Smooth muscle cell of the pulmonary artery (primary cell): Measurements from ENCODE around the gene CAP1. TPM values are rescaled to one million over a fixed set of nuclear protein-coding genes. Genes with fewer than 3 reads are reported as not detected.

ENCODE experiments used
- total RNA-seq: library from RNA; depleted of rRNA; stranded (reverse); fragments of >200 nt; gene quantifications from 2 replicates; pipeline ENCODE4 v1.2.3, GENCODE V29; 2014

The CAP1 gene
- total RNA-seq = 430 and 513 TPM in 2 replicates

GRCh38 chr1:40040511-40041465 is at the start of gene CAP1:
Gene CAP1, plus strand, starts transcription at chr1:40040729. Its CDS starts 18,618 bp downstream, at chr1:40059347.

DNA sequence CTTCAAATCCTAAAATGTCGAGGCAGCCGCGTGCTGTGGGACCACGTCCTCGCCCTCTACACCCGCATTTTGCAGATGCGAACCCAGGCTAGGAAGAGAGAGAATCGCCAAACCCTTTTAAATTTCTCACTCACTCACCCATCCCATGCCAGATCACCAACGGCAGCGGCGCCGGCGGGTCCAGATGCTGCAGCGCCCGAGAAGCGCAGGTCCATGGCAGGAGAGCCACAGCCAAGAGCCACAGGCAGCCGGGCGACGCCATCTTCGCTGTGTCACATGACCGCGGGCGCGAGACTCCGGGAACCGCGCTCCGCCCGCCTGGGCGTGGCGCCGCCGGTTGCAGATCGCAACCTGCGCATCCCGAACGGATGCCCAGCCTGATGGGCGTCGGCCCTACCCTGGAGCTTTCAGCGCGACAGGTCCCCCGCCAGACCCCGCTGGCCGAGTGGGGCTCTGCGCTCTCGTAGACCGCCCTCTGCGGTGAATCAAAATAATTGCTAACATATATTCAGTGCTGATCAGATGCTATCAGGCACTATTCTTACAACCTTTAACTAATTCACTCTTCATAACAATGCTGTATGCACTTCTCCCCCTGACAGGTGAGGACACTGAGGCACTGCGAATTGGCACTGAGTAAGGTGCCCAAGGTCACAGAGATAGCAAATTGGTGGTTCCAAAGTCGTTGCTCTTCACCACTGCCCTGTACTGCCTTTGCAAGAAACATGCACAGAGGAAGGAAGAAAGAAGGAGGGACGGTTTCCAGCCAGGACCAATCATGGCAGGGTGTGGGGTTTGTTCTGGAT is 56.7 kb downstream of the CAP1 start, which contains the start of gene PPT1:
PPT1 (minus strand) TSS at position 276 of the 806 bp plus-strand sequence; CDS start at position 262, 14 bp downstream.

Other genes with a start within 250 kb of the CAP1 start
- gene TRIT1, start 157.2 kb upstream of the CAP1 start, total RNA-seq = 29.7 and 41.9 TPM in 2 replicates
- 0.33 and 1.4 TPM in 2 replicates for gene MYCL, start 138.8 kb upstream of the CAP1 start, total RNA-seq
- 1.4 and 5.2 TPM in 2 replicates for gene MFSD2A, start 85.6 kb upstream of the CAP1 start, total RNA-seq
- 63.6 and 66.4 TPM in 2 replicates for gene PPT1, start 56.5 kb downstream of the CAP1 start, total RNA-seq
- gene RLF, start 120.7 kb downstream of the CAP1 start, total RNA-seq = 30.1 and 38.9 TPM in 2 replicates
- 0.20 TPM in 1 of 2 replicates, not detected in the other for gene TMCO2, start 207.2 kb downstream of the CAP1 start, total RNA-seq
- gene ZMPSTE24, start 217.5 kb downstream of the CAP1 start, total RNA-seq = 64.0 and 84.4 TPM in 2 replicates